ENCODE data around the gene POU5F1. TPM values are rescaled to one million over a fixed set of nuclear protein-coding genes. Genes with fewer than 3 reads are reported as not detected.

POU5F1 gene
- total and polyA plus RNA-seq, 2 donors (not counting 1 experiment from before 2014, with no cell fraction given): under 0.01 TPM; not detected in 1

- Histone ChIP-seq H3K27ac (ENCODE audit: insufficient read depth, low read length) (no peak overlapping the region), H2AFZ (ENCODE audit: low read length) (peak overlapping the region; percentile 24), H3K36me3 (ENCODE audit: control insufficient read depth, insufficient read depth, low read length) (no peaks in the 10 kb centered on the region), H3K4me3 (replicated peaks in 1 of 4; ENCODE audit: control extremely low read depth in 1 of 4, insufficient read depth in 1 of 4, low read depth in 3 of 4, low read length in 4 of 4) (no peak overlapping the region), H4K20me1 (ENCODE audit: control insufficient read depth, extremely low read depth, insufficient read depth, low read length) (no peaks in the 10 kb centered on the region), H3K9ac (ENCODE audit: insufficient read depth, low read length) (no peak overlapping the region), H3K9me3 (ENCODE audit: control insufficient read depth, insufficient read depth, low read depth, low read length) (no peaks in the 10 kb centered on the region), H3K4me1 (ENCODE audit: control insufficient read depth, extremely low read depth, insufficient read depth, low read length) (peaks cover 11% of the 10 kb centered on the region), H3K79me2 (ENCODE audit: control insufficient read depth, insufficient read depth, low read length) (no peaks in the 10 kb centered on the region), H3K27me3 (ENCODE audit: control insufficient read depth, insufficient read depth, low read length) (no peaks in the 10 kb centered on the region), H3K4me2 (ENCODE audit: extremely low read depth, insufficient read depth, low read length) (no peak overlapping the region)
- TF ChIP-seq CTCF (conservative IDR thresholded peaks at IDR 0.05 in 1 of 2, IDR thresholded peaks at IDR 0.05 in 1 of 2; ENCODE audit: low read depth in 1 of 2, low read length in 2 of 2): no peak
- no peak for TF ChIP-seq EZH2 (IDR thresholded peaks at IDR 0.05; ENCODE audit: low read length, missing control alignments)
- DNase-seq (ENCODE audit: low read depth in 2 of 2): no peak
Measured at GRCh38 chr6:31178143-31179041, 7.9 kb upstream of the POU5F1 start.

GRCh38 chr6:31175971-31176370 lies 5.5 kb upstream of the POU5F1 start:
- no peak overlapping the region for H3K9ac ChIP-seq (ENCODE audit: insufficient read depth, low read length)
- peak overlapping the region; percentile 2 for H3K27ac ChIP-seq (ENCODE audit: insufficient read depth, low read length)

More at GRCh38 chr6:31175971-31176370, 5.5 kb upstream of the POU5F1 start:
- no peaks in the 10 kb centered on the region for H3K9me3 ChIP-seq (ENCODE audit: control insufficient read depth, insufficient read depth, low read depth, low read length)
- H3K27me3 ChIP-seq (ENCODE audit: control insufficient read depth, insufficient read depth, low read length): no peaks in the 10 kb centered on the region
- H2AFZ ChIP-seq (ENCODE audit: low read length): peak overlapping the region; percentile 57
- no peak overlapping the region for H3K4me2 ChIP-seq (ENCODE audit: extremely low read depth, insufficient read depth, low read length)
- H3K36me3 ChIP-seq (ENCODE audit: control insufficient read depth, insufficient read depth, low read length): no peaks in the 10 kb centered on the region
- H3K79me2 ChIP-seq (ENCODE audit: control insufficient read depth, insufficient read depth, low read length): no peaks in the 10 kb centered on the region
- TF ChIP-seq CTCF (conservative IDR thresholded peaks at IDR 0.05 in 1 of 2, IDR thresholded peaks at IDR 0.05 in 1 of 2; ENCODE audit: low read depth in 1 of 2, low read length in 2 of 2): no peak
- TF ChIP-seq EZH2 (IDR thresholded peaks at IDR 0.05; ENCODE audit: low read length, missing control alignments): no peak
- H4K20me1 ChIP-seq (ENCODE audit: control insufficient read depth, extremely low read depth, insufficient read depth, low read length): no peaks in the 10 kb centered on the region
- H3K4me1 ChIP-seq (ENCODE audit: control insufficient read depth, extremely low read depth, insufficient read depth, low read length): peaks cover 11% of the 10 kb centered on the region
- H3K4me3 ChIP-seq (replicated peaks in 1 of 4; ENCODE audit: control extremely low read depth in 1 of 4, insufficient read depth in 1 of 4, low read depth in 3 of 4, low read length in 4 of 4): no peak overlapping the region
- peak; percentile 60 to 77 for DNase-seq (ENCODE audit: low read depth in 2 of 2)

Measured in fibroblast of lung (primary cell).